OCI-LY7 (cell line): ENCODE measurements around the gene GPRIN3. TPM values are rescaled to one million over a fixed set of nuclear protein-coding genes. Genes with fewer than 3 reads are reported as not detected.
"Not testable (repeated sequence)": the region's sequence is repeated elsewhere in the genome, so short reads cannot be mapped to it uniquely, and the experiment has no call there.

Source experiments
- BruUV-seq: library from RNA; stranded (reverse); fragments of 400-500 nt; replicated peaks from 2 replicates; lab custom pipeline; 2021; lab: Mats Ljungman, UMichigan
- CTCF ChIA-PET: fragments of 300-600 bp; sonication (Branson Sonifier 250); formaldehyde crosslinking; loops from one replicate; lab custom pipeline; 2022; ENCODE audit warnings: antibody characterized with exemption; ENCODE audit not compliant: unreplicated experiment; lab: Charles Lee
- POLR2A ChIA-PET: fragments of 300-600 bp; sonication (Branson Sonifier 250); formaldehyde crosslinking; loops from one replicate; lab custom pipeline; 2022; ENCODE audit warnings: antibody characterized with exemption; lab: Charles Lee
- DNase-seq: peaks from one replicate; pipeline ENCODE4 v3.0.0-alpha.2; 2015; ENCODE audit warnings: low spot score
- H2AFZ ChIP-seq: fragments of 200-600 bp; sonication (generic), shearing (Covaris generic); 2 replicates; pipeline ENCODE4 v1.6.1; 2014; ENCODE audit warnings: mild to moderate bottlenecking, antibody characterized with exemption, low read length, moderate library complexity
- H3K27ac ChIP-seq: fragments of 200-600 bp; sonication (generic); 2 replicates; pipeline ENCODE4 v1.5.1; 2014; ENCODE audit warnings: mixed run types, low read depth, mild to moderate bottlenecking, moderate library complexity, low read length, inconsistent platforms; ENCODE audit not compliant: poor library complexity, severe bottlenecking
- H3K36me3 ChIP-seq: fragments of 200-600 bp; sonication (generic); 2 replicates; pipeline ENCODE4 v1.6.1; 2014; ENCODE audit warnings: mild to moderate bottlenecking, antibody characterized with exemption, low read length, moderate library complexity, mixed read lengths; ENCODE audit not compliant: insufficient read depth
- H3K4me1 ChIP-seq: fragments of 200-600 bp; sonication (generic); 2 replicates; pipeline ENCODE4 v1.5.1; 2014; ENCODE audit warnings: mild to moderate bottlenecking, low read length; ENCODE audit not compliant: insufficient read depth, poor library complexity, severe bottlenecking
- H3K4me2 ChIP-seq: fragments of 200-600 bp; sonication (generic); 2 replicates; pipeline ENCODE4 v1.6.1; 2014; ENCODE audit warnings: mild to moderate bottlenecking, low read length
- H3K4me3 ChIP-seq: fragments of 200-600 bp; sonication (generic); 2 replicates; pipeline ENCODE4 v1.5.1; 2014; ENCODE audit warnings: mild to moderate bottlenecking, low read depth, low read length; ENCODE audit not compliant: poor library complexity, severe bottlenecking
- H3K79me2 ChIP-seq: fragments of 200-600 bp; sonication (generic); 2 replicates; pipeline ENCODE4 v1.6.1; 2016; ENCODE audit warnings: low read depth, mild to moderate bottlenecking, low read length, moderate library complexity, mixed read lengths; ENCODE audit not compliant: insufficient read depth
- H3K9me2 ChIP-seq: fragments of 200-600 bp; sonication (generic); 2 replicates; pipeline ENCODE4 v1.6.1; 2016; ENCODE audit warnings: mild to moderate bottlenecking, low read length, mixed read lengths; ENCODE audit not compliant: insufficient read depth
- H3K9me3 ChIP-seq: fragments of 200-600 bp; sonication (generic); 2 replicates; pipeline ENCODE4 v1.6.1; 2014; ENCODE audit warnings: mild to moderate bottlenecking, mixed run types, low read length, mixed read lengths
- H4K20me1 ChIP-seq: fragments of 200-600 bp; sonication (generic); 2 replicates; pipeline ENCODE4 v1.6.1; 2014; ENCODE audit warnings: mild to moderate bottlenecking, antibody characterized with exemption, low read length, moderate library complexity, mixed read lengths; ENCODE audit not compliant: insufficient read depth
- EZH2phosphoT487 ChIP-seq: fragments of 200-600 bp; sonication (generic); IDR thresholded peaks from 2 replicates; pipeline ENCODE4 v1.6.1; 2018; ENCODE audit warnings: low read depth, borderline replicate concordance, mild to moderate bottlenecking, mixed run types, antibody characterized with exemption, low read length, moderate library complexity, mixed read lengths
- intact Hi-C: fragments of 100-400 bp; cut with micrococcal nuclease; formaldehyde crosslinking; loops from one replicate; pipeline ENCODE4 v1.10.0; 2022; ENCODE audit not compliant: unreplicated experiment
- total RNA-seq, 2 experiments: library from RNA; depleted of rRNA in 1 of 2; stranded (reverse); fragments of >200 nt in 1 of 2; shearing (Covaris generic) in 1 of 2; gene quantifications; 2 replicates each; pipeline ENCODE4 v1.2.3, GENCODE V29; 2014 to 2022
- TF ChIP-seq, protein P1 (sequence below): fragments of 200-600 bp; sonication (generic); conservative IDR thresholded peaks from 2 replicates; pipeline ENCODE4 v1.5.1; 2014; ENCODE audit warnings: mild to moderate bottlenecking, antibody characterized with exemption, low read length, moderate library complexity, mixed read lengths

GPRIN3 gene
- total RNA-seq, 2 experiments from 2014 or later = 4.6 to 9.3 TPM

DNA sequence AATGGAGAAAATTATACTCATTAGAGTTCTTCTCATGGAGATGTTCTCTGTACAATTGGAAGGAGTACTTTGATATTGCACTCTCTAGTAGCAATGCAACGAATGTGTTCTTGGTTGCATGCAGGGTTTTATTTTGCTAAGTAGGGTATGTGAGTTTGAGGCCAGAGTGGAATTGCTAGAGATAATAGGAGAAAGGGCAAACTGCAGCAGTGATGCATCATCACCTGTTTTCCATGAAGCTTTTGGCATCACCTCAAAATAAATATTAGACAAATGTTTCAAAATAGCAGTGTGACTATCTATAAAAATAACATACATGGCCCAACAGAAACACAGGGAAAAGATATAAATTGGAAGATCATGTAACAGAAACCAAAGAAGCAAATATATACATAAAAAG lies 103.0 kb downstream of the GPRIN3 start:
- no peaks in the 10 kb centered on the region for H3K9me3 ChIP-seq
- no peak overlapping the region for H3K4me3 ChIP-seq
- no peaks in the 10 kb centered on the region for H3K9me2 ChIP-seq
- H2AFZ ChIP-seq = no peak overlapping the region
- no peak overlapping the region for H3K4me2 ChIP-seq
- intact Hi-C loops = no loop called here
- TF ChIP-seq, protein P1, sequence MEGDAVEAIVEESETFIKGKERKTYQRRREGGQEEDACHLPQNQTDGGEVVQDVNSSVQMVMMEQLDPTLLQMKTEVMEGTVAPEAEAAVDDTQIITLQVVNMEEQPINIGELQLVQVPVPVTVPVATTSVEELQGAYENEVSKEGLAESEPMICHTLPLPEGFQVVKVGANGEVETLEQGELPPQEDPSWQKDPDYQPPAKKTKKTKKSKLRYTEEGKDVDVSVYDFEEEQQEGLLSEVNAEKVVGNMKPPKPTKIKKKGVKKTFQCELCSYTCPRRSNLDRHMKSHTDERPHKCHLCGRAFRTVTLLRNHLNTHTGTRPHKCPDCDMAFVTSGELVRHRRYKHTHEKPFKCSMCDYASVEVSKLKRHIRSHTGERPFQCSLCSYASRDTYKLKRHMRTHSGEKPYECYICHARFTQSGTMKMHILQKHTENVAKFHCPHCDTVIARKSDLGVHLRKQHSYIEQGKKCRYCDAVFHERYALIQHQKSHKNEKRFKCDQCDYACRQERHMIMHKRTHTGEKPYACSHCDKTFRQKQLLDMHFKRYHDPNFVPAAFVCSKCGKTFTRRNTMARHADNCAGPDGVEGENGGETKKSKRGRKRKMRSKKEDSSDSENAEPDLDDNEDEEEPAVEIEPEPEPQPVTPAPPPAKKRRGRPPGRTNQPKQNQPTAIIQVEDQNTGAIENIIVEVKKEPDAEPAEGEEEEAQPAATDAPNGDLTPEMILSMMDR = no peak
- no peak for TF ChIP-seq EZH2phosphoT487
- H3K79me2 ChIP-seq = no peaks in the 10 kb centered on the region
- no peak for DNase-seq
- ChIA-PET CTCF (no interaction called here), POLR2A (no interaction called here)
- H3K27ac ChIP-seq = no peak overlapping the region
- no peaks in the 10 kb centered on the region for H3K36me3 ChIP-seq
- H3K4me1 ChIP-seq = no peaks in the 10 kb centered on the region
- BruUV-seq = no TSS peak
- H4K20me1 ChIP-seq = no peaks in the 10 kb centered on the region

DNA sequence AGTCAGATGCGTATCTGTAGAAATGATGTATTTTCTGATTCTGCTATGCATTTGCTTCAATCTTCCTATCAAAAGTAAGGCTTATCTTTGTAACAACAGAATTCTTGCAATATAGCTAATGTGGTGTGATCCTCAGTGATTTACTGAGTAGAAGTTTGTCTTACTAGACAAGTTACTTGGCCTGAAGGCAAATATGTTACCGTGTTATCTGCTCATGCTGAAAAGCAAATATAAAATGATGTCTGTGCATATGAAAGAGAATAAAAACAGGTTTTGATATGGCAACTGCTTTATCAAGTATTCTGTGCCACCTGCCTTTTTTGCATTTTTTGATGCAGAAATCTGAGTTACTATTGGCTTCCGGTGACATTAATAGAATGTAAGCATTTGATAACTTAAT lies 103.7 kb downstream of the GPRIN3 start:
- no peaks in the 10 kb centered on the region for H3K4me1 ChIP-seq
- intact Hi-C loops = no loop called here
- H3K9me2 ChIP-seq = no peaks in the 10 kb centered on the region
- H4K20me1 ChIP-seq = no peaks in the 10 kb centered on the region
- H3K36me3 ChIP-seq = no peaks in the 10 kb centered on the region
- H3K9me3 ChIP-seq = no peaks in the 10 kb centered on the region
- H3K4me2 ChIP-seq = no peak overlapping the region
- TF ChIP-seq, protein P1 = no peak
- TF ChIP-seq EZH2phosphoT487 = no peak
- no peaks in the 10 kb centered on the region for H3K79me2 ChIP-seq
- H2AFZ ChIP-seq = no peak overlapping the region
- no peak overlapping the region for H3K27ac ChIP-seq
- H3K4me3 ChIP-seq = no peak overlapping the region
- CTCF ChIA-PET = no interaction called here
- DNase-seq = no peak
- BruUV-seq = no TSS peak
- POLR2A ChIA-PET = no interaction called here

DNA sequence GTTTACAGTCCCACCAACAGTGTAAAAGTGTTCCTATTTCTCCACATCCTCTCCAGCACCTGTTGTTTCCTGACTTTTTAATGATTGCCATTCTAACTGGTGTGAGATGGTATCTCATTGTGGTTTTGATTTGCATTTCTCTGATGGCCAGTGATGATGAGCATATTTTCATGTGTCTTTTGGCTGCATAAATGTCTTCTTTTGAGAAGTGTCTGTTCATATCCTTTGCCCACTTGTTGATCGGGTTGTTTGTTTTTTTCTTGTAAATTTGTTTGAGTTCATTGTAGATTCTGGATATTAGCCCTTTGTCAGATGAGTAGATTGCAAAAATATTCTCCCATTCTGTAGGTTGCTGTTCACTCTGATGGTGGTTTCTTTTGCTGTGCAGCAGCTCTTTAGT lies 108.2 kb downstream of the GPRIN3 start:
- H3K79me2 ChIP-seq, CTCF ChIA-PET, BruUV-seq, H3K9me3 ChIP-seq, DNase-seq, H3K27ac ChIP-seq, H2AFZ ChIP-seq, H4K20me1 ChIP-seq, H3K9me2 ChIP-seq, H3K4me2 ChIP-seq, H3K4me3 ChIP-seq, H3K4me1 ChIP-seq, H3K36me3 ChIP-seq, POLR2A ChIA-PET, intact Hi-C loops: not testable (repeated sequence)
